ENCODE measurements around the gene LRRC73.

Gene LRRC73

GRCh38 chr6:43502666-43503065 is 7.5 kb downstream of the LRRC73 start:
- POLR2A ChIA-PET, result no interaction called here
- Histone ChIP-seq H3K4me3 (ENCODE audit: low read depth, low read length) (no peak overlapping the region), H3K9me3 (ENCODE audit: control insufficient read depth, insufficient read depth, low read depth, low read length) (no peaks in the 10 kb centered on the region), H3K36me3 (ENCODE audit: control insufficient read depth in 2 of 2, insufficient read depth in 1 of 2, low read length in 2 of 2) (peaks cover 13 to 82% of the 10 kb centered on the region in 2 experiments; a peak in 2 of 3 replicates), H3K27ac (ENCODE audit: extremely low read depth, low read depth, low read length) (no peak overlapping the region), H3K4me1 (ENCODE audit: control insufficient read depth, insufficient read depth, low read length) (no peaks in the 10 kb centered on the region)
- CTCF ChIA-PET, result interaction anchor here (1.0 to 1.5 kb wide), 3 partner anchors 9 to 49 kb away, joined by 3 to 7 read pairs (median 5); no protein-coding TSS in a partner anchor
- no peak for TF ChIP-seq ZNF416 (tag by site-specific recombination; IDR thresholded peaks at IDR 0.05)
- TF ChIP-seq FEZF1 (tag by site-specific recombination; IDR thresholded peaks at IDR 0.05), result no peak
- no peak for TF ChIP-seq ZNF16 (tag by site-specific recombination; IDR thresholded peaks at IDR 0.05; ENCODE audit: low read depth)

GRCh38 chr6:43500921-43501320 is 9.2 kb downstream of the LRRC73 start:
- CTCF ChIA-PET, result interaction anchor here (0.7 to 1.4 kb wide), 5 partner anchors 9 to 646 kb away, joined by 3 to 5 read pairs (median 4); no protein-coding TSS in a partner anchor
- POLR2A ChIA-PET, result interaction anchor here (0.7 to 1.1 kb wide), 3 partner anchors 10 to 108 kb away, joined by 3 to 6 read pairs (median 6); partner anchors contain the start of genes LRRC73, POLR1C and YIPF3
- Histone ChIP-seq H3K9me3 (ENCODE audit: control insufficient read depth, insufficient read depth, low read depth, low read length) (no peaks in the 10 kb centered on the region), H3K4me1 (ENCODE audit: control insufficient read depth, insufficient read depth, low read length) (peaks cover 3% of the 10 kb centered on the region), H3K4me3 (ENCODE audit: low read depth, low read length) (no peak overlapping the region), H3K27ac (ENCODE audit: extremely low read depth, low read depth, low read length) (no peak overlapping the region), H3K36me3 (ENCODE audit: control insufficient read depth in 2 of 2, insufficient read depth in 1 of 2, low read length in 2 of 2) (peaks cover 13 to 88% of the 10 kb centered on the region in 2 experiments; a peak in 2 of 3 replicates)
- TF ChIP-seq ZNF585B (tag by site-specific recombination; IDR thresholded peaks at IDR 0.05) (no peak), ZNF777 (tag by site-specific recombination; IDR thresholded peaks at IDR 0.05; ENCODE audit: borderline replicate concordance) (no peak), HOXA7 (CRISPR knock-in tag; IDR thresholded peaks at IDR 0.05; ENCODE audit: borderline replicate concordance) (no peak), IKZF3 (tag by site-specific recombination; IDR thresholded peaks at IDR 0.05) (no peak), ZNF677 (tag by site-specific recombination; IDR thresholded peaks at IDR 0.05) (no peak), ZNF121 (tag by site-specific recombination; IDR thresholded peaks at IDR 0.05) (no peak), KLF16 (tag by site-specific recombination; IDR thresholded peaks at IDR 0.05) (no peak), ZNF48 (tag by site-specific recombination; IDR thresholded peaks at IDR 0.05) (no peak), ZNF404 (tag by site-specific recombination; IDR thresholded peaks at IDR 0.05) (no peak), ZNF112 (tag by site-specific recombination; IDR thresholded peaks at IDR 0.05) (no peak), ZBTB26 (tag by site-specific recombination; optimal IDR thresholded peaks at IDR 0.05) (no peak)
- TF ChIP-seq, protein P1, sequence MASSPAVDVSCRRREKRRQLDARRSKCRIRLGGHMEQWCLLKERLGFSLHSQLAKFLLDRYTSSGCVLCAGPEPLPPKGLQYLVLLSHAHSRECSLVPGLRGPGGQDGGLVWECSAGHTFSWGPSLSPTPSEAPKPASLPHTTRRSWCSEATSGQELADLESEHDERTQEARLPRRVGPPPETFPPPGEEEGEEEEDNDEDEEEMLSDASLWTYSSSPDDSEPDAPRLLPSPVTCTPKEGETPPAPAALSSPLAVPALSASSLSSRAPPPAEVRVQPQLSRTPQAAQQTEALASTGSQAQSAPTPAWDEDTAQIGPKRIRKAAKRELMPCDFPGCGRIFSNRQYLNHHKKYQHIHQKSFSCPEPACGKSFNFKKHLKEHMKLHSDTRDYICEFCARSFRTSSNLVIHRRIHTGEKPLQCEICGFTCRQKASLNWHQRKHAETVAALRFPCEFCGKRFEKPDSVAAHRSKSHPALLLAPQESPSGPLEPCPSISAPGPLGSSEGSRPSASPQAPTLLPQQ (tag by site-specific recombination; IDR thresholded peaks at IDR 0.05), result no peak

GRCh38 chr6:43499028-43499815 is 10.9 kb downstream of the LRRC73 start:
- POLR2A ChIA-PET, result no interaction called here
- Histone ChIP-seq H3K4me1 (ENCODE audit: control insufficient read depth, insufficient read depth, low read length) (peaks cover 7% of the 10 kb centered on the region), H3K36me3 (ENCODE audit: control insufficient read depth in 2 of 2, insufficient read depth in 1 of 2, low read length in 2 of 2) (peaks cover 13 to 72% of the 10 kb centered on the region in 2 experiments; a peak in 2 of 3 replicates), H3K4me3 (ENCODE audit: low read depth, low read length) (no peak overlapping the region), H3K9me3 (ENCODE audit: control insufficient read depth, insufficient read depth, low read depth, low read length) (no peaks in the 10 kb centered on the region), H3K27ac (ENCODE audit: extremely low read depth, low read depth, low read length) (no peak overlapping the region)
- no peak for TF ChIP-seq ZFHX2 (tag by site-specific recombination; conservative IDR thresholded peaks at IDR 0.05)
- TF ChIP-seq, protein P2, sequence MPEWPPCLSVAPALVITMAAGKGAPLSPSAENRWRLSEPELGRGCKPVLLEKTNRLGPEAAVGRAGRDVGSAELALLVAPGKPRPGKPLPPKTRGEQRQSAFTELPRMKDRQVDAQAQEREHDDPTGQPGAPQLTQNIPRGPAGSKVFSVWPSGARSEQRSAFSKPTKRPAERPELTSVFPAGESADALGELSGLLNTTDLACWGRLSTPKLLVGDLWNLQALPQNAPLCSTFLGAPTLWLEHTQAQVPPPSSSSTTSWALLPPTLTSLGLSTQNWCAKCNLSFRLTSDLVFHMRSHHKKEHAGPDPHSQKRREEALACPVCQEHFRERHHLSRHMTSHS (tag by site-specific recombination; IDR thresholded peaks at IDR 0.05), result no peak
- CTCF ChIA-PET, result interaction anchor here (0.6 to 11.2 kb wide), 4 partner anchors 9 to 270 kb away, joined by 3 to 142 read pairs (median 3); partner anchors contain the start of genes DNPH1 and LRRC73

Measured in HEK293 (cell line).